GDM1 (cell line): Measurements from ENCODE around the gene LRRN3.

Experiments
- DNase-seq: peaks from one replicate; lab custom pipeline; 2025; lab: John Stamatoyannopoulos, UW

The LRRN3 gene

GRCh38 chr7:111080495-111081105 lies 10.3 kb upstream of the LRRN3 start:
- no peak for DNase-seq

DNA sequence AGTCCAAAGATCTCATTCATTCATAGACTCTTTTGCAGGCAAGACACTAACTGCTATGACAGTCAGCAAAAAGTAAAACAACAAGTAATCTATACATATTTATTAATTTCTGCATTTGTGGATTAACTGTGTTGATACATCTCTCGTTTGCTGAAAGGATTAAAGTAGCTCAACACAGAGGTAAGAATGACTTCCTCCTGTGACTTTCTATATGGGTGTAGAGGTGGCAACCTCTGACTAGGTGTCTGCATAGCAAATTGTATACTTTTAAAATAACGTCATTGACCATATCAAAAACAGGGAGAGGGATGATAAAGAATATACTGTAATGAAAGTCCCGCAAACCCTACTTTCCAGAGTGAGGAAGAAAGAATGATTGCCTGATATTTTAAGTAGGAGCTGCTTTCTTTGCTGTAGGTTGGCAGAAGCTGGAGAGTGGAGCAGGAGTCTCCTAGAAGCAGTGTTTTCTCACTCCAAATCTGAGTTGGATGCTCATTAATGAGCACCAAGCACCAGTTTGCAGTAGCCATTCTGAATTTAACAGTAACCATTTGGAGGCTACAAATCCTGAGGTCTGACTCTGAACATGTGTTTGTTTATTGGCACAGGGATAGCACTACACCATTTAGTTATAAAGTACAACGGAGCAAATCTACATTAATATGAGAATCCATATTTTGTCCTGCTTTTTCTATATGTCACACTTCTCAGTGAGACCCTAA lies 9.2 kb upstream of the LRRN3 start:
- DNase-seq: no peak

GRCh38 chr7:111082351-111082750 lies 8.6 kb upstream of the LRRN3 start:
- no peak for DNase-seq

- peak; percentile 12 for DNase-seq
These were observed 7.5 kb upstream of the LRRN3 start for GRCh38 chr7:111083413-111083812.

- no peak for DNase-seq
These were observed 5.6 kb upstream of the LRRN3 start for GRCh38 chr7:111085356-111085755.

DNA sequence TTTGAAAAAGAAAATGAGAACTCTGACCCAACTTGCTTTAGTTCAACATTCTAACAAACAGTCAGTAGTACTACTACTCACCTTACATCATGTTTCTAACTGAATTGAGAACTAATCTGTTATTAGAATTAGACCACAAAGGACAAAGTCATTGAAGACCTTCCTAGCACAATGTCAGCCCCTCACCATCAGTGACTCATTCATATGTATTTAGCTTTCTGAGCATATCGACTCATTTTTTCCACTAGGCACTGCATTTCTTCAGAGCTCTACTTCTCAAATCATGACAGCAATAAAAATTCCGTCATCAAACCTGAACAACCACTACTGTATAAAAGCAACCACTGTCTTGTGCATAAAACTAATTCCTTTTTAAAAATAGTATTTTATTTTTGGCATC lies 4.4 kb upstream of the LRRN3 start:
- no peak for DNase-seq

- DNase-seq: no peak
These were observed 2.6 kb upstream of the LRRN3 start for GRCh38 chr7:111088328-111088727.

GRCh38 chr7:111089822-111090426 lies 1.0 kb upstream of the LRRN3 start:
- no peak for DNase-seq

DNA sequence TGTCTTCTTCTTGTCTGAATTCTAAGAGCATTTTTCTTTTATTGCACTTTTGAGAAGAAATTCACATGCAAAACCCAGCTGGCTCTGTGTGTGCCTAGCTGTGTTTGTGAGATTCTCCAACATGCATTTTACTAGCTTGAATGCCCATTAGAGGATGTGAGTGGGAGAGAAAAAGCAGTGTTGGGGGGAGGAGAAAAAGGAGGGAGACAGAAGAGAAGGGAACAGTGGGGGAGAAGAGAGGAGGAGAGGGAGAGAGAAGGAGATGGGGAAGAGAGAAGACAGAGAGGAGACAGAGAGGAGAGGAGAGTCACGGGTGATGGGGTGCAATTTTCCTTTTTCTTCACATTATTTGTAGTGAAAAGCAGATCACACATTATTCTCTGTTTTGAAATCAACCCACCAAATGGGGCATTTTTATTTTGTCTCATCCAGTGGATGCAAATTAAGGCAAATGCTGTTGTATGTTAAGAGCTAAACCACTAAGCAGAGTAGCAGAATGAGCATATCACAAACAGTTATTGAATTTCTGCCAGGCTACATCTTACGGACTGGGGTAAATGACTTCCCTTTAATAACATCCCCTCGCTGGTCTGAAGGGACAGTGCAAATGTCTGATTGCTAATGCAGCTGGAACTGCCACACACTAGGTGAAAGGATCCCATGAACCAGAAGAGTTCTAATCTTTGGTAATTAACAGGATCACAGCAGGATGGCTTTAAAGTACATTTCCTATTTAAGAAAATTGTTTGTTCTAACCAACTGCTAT lies 849 bp downstream of the LRRN3 start:
- DNase-seq: no peak

GRCh38 chr7:111092406-111093236 lies 1.7 kb downstream of the LRRN3 start:
- DNase-seq: no peak

DNA sequence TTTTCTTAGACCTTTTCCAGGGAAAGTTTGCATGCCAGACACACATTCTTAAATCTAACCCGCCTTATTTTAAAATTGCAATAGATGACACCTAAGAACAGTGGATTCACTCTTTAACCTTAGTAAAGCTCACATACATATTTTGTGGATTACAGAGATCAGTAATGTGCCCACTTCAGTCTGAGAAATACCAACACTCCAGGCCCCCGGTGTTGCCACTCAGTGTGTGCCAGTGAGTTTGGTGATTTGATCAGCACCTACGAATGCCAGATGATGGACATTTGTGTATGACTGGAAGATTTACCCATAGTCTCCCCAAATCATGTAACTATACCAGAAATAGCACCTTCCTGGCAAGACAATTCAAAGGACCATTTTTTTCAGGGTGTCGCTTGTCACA lies 2.6 kb downstream of the LRRN3 start:
- DNase-seq: no peak

GRCh38 chr7:111094419-111094818 lies 3.5 kb downstream of the LRRN3 start:
- DNase-seq: no peak

GRCh38 chr7:111096997-111097396 lies 6.1 kb downstream of the LRRN3 start:
- DNase-seq: no peak

GRCh38 chr7:111098011-111098925 lies 7.3 kb downstream of the LRRN3 start:
- DNase-seq: no peak

DNA sequence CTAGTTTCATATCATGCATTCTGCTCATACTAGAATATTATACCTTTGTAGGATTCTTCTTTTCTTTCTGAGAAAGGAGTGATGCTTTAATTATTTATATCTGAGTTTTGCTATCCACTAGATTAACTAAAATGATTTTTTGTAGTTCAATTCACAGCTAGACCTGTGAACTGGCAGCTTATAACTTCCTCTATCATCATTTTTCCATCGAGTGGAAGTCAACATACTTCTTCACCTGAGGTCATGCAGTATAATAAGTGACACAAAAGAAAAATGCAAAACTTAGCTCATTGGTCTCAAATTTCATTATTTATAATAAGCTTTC lies 8.0 kb downstream of the LRRN3 start:
- DNase-seq: no peak

- DNase-seq: no peak
These were observed 11.1 kb downstream of the LRRN3 start for GRCh38 chr7:111101856-111102646.

DNA sequence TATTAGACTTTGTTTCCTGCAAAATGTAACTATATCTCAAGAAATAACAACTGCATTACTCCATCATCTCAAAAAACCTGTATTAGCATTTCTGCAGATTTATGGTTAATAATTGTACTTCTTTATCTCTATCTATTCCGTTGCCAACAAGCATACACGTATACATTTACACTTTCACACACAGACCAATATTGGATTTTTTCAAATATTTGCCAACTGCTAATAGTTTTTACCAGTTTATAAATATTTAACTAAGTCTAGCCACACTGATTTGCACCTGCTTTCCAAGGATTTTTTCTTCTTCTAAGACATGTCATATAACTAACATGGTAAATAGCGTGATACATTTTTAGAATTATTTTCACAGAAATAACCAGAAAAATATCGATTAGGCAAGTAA lies 12.2 kb downstream of the LRRN3 start:
- no peak for DNase-seq

GRCh38 chr7:111103678-111104274 lies 12.8 kb downstream of the LRRN3 start:
- no peak for DNase-seq

- no peak for DNase-seq
These were observed 13.8 kb downstream of the LRRN3 start for GRCh38 chr7:111104710-111105109.

DNA sequence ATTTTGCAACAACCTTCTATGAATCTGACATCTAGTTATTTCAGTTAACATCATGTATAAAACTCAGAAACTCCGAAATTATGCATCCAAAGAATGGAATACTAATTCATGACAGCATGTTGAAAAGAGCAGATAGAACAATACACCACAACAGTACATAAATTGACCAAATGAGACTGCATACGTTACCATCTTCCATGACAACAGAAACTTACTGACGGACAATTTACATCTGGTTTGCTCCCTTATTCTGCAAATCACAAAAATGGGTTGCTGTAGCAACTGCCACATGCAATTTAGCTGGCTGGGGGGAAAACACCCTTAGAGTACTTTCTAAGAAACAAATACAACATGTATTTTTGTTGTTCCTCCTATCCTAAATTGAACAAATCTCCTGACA lies 14.3 kb downstream of the LRRN3 start:
- no peak for DNase-seq
